ENCODE results near the gene GLB1L2.
A peak's percentile ranks its signal among the peaks of the same experiment; 100 is the strongest.

The GLB1L2 gene

DNA sequence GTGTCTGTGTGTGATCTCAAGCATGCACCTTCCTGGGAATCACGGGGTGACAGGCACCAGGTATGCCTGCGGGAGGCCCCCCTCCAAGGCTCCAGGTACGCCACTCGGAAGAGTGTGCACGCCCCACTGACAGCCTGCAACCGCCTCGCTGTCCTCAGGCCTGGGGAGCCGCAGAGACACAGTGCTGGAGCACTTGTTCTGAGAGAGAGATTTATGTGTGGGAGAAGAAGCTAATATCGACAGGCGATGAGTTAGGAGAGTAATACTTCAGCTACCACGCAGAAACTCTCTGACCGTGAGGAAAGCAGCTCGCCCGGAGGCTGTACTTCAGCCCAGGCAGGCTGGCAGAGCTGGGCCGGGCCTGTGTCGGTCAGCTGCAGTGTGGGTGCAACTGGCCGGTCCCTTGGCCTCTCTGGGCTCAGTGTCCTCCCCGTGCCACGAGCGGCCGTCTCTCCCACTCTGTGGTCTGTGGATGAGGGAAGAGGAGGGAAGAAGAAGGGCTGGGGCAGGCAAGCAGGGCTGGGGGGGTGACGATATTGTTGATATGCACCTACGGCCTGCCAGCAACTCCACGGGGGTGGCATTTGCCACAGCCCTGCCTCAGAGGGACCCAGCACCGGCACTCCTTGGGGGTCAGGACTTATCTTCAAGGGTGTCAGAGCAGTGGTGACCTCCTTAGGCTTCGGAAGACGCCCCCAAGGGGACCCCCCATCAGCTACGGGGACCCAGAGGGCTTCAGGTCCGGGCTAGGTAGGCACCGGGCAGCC lies 73.0 kb downstream of the GLB1L2 start:
- H3K36me3 ChIP-seq (ENCODE audit: control insufficient read depth, insufficient read depth, low read length, severe bottlenecking): no peaks in the 10 kb centered on the region

GRCh38 chr11:134405436-134405835 lies 73.6 kb downstream of the GLB1L2 start:
- H3K4me3 ChIP-seq (ENCODE audit: low read length): no peak overlapping the region
- H3K36me3 ChIP-seq (ENCODE audit: control insufficient read depth, insufficient read depth, low read length, severe bottlenecking): no peaks in the 10 kb centered on the region
- H3K4me1 ChIP-seq (ENCODE audit: control insufficient read depth, insufficient read depth, low read length): no peaks in the 10 kb centered on the region
- no peak overlapping the region for H3K9ac ChIP-seq (ENCODE audit: low read length)
- H3K27me3 ChIP-seq (replicated peaks; ENCODE audit: control insufficient read depth, insufficient read depth, low read length): peaks cover 20% of the 10 kb centered on the region
- no peak for DNase-seq (ENCODE audit: low read depth)
- H3K9me3 ChIP-seq (ENCODE audit: control insufficient read depth, low read length): peaks cover 8% of the 10 kb centered on the region

More for the DNA sequence above, 73.0 kb downstream of the GLB1L2 start:
- Histone ChIP-seq H3K9me3 (ENCODE audit: control insufficient read depth, low read length) (peaks cover 8% of the 10 kb centered on the region), H3K4me3 (ENCODE audit: low read length) (no peak overlapping the region), H3K27me3 (replicated peaks; ENCODE audit: control insufficient read depth, insufficient read depth, low read length) (peaks cover 17% of the 10 kb centered on the region), H3K4me1 (ENCODE audit: control insufficient read depth, insufficient read depth, low read length) (no peaks in the 10 kb centered on the region), H3K9ac (ENCODE audit: low read length) (no peak overlapping the region)
- no peak for DNase-seq (ENCODE audit: low read depth)

- no peak overlapping the region for H3K4me3 ChIP-seq (ENCODE audit: low read length)
- H3K9me3 ChIP-seq (ENCODE audit: control insufficient read depth, low read length): peaks cover 4% of the 10 kb centered on the region
- H3K4me1 ChIP-seq (ENCODE audit: control insufficient read depth, insufficient read depth, low read length): no peaks in the 10 kb centered on the region
- DNase-seq (ENCODE audit: low read depth): no peak
- H3K27me3 ChIP-seq (replicated peaks; ENCODE audit: control insufficient read depth, insufficient read depth, low read length): peaks cover 24% of the 10 kb centered on the region
- H3K36me3 ChIP-seq (ENCODE audit: control insufficient read depth, insufficient read depth, low read length, severe bottlenecking): no peaks in the 10 kb centered on the region
- no peak overlapping the region for H3K9ac ChIP-seq (ENCODE audit: low read length)
Observed at GRCh38 chr11:134405841-134406240, 74.1 kb downstream of the GLB1L2 start.

DNA sequence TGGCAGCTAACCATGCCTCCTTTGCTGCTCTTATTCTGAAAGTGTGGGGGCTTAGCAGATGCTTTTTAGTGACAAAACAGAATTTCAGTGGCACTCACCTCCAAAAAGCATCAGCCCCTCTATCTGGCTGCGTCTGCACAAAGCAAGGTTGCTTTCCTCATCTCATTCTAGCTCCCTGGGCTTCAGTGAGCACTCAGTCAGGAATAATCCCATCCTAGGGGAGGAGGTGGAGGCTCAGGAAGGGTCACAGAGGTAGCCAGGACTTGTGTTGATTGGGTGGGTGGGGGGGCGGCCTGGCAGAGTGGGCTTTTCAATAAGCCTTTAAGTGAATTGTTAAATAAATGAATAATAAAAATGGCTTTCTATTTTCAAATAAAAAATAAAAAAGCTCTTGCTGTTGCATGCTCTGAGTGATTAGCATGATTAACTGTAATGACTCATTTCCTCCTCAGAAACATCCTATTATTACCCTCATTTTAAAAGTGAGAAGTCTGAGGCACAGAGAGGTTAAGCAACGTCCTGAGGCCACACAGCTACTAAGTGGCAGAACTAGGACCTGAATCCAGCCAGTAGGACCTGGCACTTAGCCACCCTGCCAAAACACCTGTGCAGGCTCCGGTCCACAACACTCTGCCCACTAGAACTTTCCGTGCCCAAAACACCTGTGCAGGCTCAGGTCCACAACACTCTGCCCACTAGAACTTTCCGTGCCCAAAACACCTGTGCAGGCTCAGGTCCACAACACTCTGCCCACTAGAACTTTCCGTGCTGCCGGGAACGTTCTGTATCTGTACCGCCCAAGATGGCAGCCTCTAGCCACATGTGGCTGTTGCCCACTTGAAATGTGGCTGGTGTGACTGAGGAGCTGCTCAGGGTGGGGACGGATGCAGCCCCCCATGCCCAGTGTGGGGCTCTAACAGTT lies 74.7 kb downstream of the GLB1L2 start:
- DNase-seq (ENCODE audit: low read depth): no peak
- H3K9me3 ChIP-seq (ENCODE audit: control insufficient read depth, low read length): no peaks in the 10 kb centered on the region
- no peak overlapping the region for H3K9ac ChIP-seq (ENCODE audit: low read length)
- H3K27me3 ChIP-seq (replicated peaks; ENCODE audit: control insufficient read depth, insufficient read depth, low read length): peaks cover 28% of the 10 kb centered on the region
- H3K36me3 ChIP-seq (ENCODE audit: control insufficient read depth, insufficient read depth, low read length, severe bottlenecking): no peaks in the 10 kb centered on the region
- H3K4me3 ChIP-seq (ENCODE audit: low read length): no peak overlapping the region
- H3K4me1 ChIP-seq (ENCODE audit: control insufficient read depth, insufficient read depth, low read length): no peaks in the 10 kb centered on the region

DNA sequence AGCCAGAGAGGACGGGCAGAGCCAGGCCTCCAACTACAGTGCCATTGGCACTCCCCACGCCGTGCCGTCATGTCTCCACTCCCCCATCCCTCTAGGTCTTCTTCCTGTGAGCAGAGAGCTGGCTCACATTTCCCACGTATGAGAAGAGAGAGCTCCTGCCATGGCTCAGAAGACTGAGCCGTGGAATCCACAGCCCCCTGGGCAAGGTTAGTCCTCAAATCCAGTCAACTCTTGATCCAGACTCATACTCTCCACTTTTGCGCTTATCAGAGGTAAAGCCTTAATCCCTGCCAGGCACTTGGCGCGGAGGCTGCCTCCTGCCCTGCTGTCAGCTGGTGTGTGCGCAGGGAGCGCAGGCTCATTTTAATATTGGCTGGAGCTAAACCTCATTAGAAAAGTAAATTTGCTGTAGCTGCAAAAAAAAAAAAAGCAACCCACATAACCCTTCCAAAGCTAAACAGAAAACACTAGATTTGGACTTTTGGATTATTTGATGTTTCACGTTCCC lies 75.6 kb downstream of the GLB1L2 start:
- H3K4me3 ChIP-seq (ENCODE audit: low read length): no peak overlapping the region
- no peaks in the 10 kb centered on the region for H3K36me3 ChIP-seq (ENCODE audit: control insufficient read depth, insufficient read depth, low read length, severe bottlenecking)
- no peak for DNase-seq (ENCODE audit: low read depth)
- no peak overlapping the region for H3K9ac ChIP-seq (ENCODE audit: low read length)
- H3K9me3 ChIP-seq (ENCODE audit: control insufficient read depth, low read length): no peaks in the 10 kb centered on the region
- H3K4me1 ChIP-seq (ENCODE audit: control insufficient read depth, insufficient read depth, low read length): no peaks in the 10 kb centered on the region
- peaks cover 28% of the 10 kb centered on the region for H3K27me3 ChIP-seq (replicated peaks; ENCODE audit: control insufficient read depth, insufficient read depth, low read length)

- Histone ChIP-seq H3K36me3 (ENCODE audit: control insufficient read depth, insufficient read depth, low read length, severe bottlenecking) (no peaks in the 10 kb centered on the region), H3K9me3 (ENCODE audit: control insufficient read depth, low read length) (no peaks in the 10 kb centered on the region), H3K9ac (ENCODE audit: low read length) (no peak overlapping the region), H3K27me3 (replicated peaks; ENCODE audit: control insufficient read depth, insufficient read depth, low read length) (peaks cover 29% of the 10 kb centered on the region), H3K4me3 (ENCODE audit: low read length) (no peak overlapping the region), H3K4me1 (ENCODE audit: control insufficient read depth, insufficient read depth, low read length) (no peaks in the 10 kb centered on the region)
- DNase-seq (ENCODE audit: low read depth): no peak
Observed at GRCh38 chr11:134407923-134408322, 76.1 kb downstream of the GLB1L2 start.

- Histone ChIP-seq H3K9ac (ENCODE audit: low read length) (no peak overlapping the region), H3K9me3 (ENCODE audit: control insufficient read depth, low read length) (no peaks in the 10 kb centered on the region), H3K4me3 (ENCODE audit: low read length) (no peak overlapping the region), H3K4me1 (ENCODE audit: control insufficient read depth, insufficient read depth, low read length) (no peaks in the 10 kb centered on the region), H3K27me3 (replicated peaks; ENCODE audit: control insufficient read depth, insufficient read depth, low read length) (peaks cover 45% of the 10 kb centered on the region), H3K36me3 (ENCODE audit: control insufficient read depth, insufficient read depth, low read length, severe bottlenecking) (no peaks in the 10 kb centered on the region)
- DNase-seq (ENCODE audit: low read depth): no peak
Observed at GRCh38 chr11:134409552-134410429, 78.0 kb downstream of the GLB1L2 start.

- Histone ChIP-seq H3K4me3 (ENCODE audit: low read length) (no peak overlapping the region), H3K9ac (ENCODE audit: low read length) (no peak overlapping the region), H3K36me3 (ENCODE audit: control insufficient read depth, insufficient read depth, low read length, severe bottlenecking) (no peaks in the 10 kb centered on the region), H3K4me1 (ENCODE audit: control insufficient read depth, insufficient read depth, low read length) (no peaks in the 10 kb centered on the region), H3K27me3 (replicated peaks; ENCODE audit: control insufficient read depth, insufficient read depth, low read length) (peaks cover 51% of the 10 kb centered on the region), H3K9me3 (ENCODE audit: control insufficient read depth, low read length) (no peaks in the 10 kb centered on the region)
- no peak for DNase-seq (ENCODE audit: low read depth)
Observed at GRCh38 chr11:134410766-134411165, 79.0 kb downstream of the GLB1L2 start.

DNA sequence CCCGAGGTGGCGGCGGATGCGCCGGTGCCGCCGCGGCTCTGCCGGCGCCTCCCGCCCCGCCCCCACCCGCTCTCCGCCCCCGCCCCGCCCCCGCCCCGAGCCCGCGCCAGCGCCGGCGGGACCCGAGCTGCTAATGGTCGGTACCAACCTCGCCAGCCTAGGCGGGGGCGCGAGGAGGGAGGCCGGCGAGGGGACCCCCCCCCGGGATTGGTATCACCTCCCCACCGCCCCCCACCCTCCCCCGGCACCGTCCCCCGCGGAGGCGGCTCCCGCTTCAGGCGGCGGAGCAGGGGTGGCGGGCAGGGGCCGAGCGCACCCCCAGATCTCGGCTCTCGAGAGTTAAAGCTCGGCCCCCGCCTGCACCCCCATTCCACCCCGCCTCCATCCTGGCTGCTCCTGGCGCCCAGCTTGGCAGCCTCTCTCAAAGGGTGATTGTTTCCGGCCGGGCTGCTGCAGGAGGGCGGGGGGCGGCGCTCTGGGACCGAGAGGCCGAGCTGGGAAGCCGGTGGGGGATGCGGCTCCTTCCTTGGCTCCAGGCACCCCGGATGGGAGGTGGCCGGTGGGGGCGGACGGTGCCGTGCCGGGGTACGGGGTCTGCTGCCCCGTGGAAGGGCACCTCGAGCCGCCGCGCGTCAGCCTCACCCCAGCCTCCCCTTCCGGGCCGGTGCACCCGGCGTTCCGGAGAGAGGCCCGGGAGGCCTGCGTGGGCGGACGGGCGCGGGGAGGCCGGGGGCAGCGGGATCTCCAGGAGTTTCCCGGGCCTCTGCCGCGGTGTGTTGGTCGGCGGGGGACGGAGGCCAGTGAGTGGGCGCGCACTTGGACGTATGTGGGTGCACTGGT lies 80.6 kb downstream of the GLB1L2 start, which contains the start of gene B3GAT1:
TSS of gene B3GAT1 (minus strand) at position 40 of the 840 bp plus-strand sequence. CDS start 24,583 bp downstream, outside the sequence.
- Histone ChIP-seq H3K9ac (ENCODE audit: low read length) (no peak within 1 kb of the TSS), H3K27me3 (replicated peaks; ENCODE audit: control insufficient read depth, insufficient read depth, low read length) (peaks cover 50% of the 10 kb centered on the region), H3K36me3 (ENCODE audit: control insufficient read depth, insufficient read depth, low read length, severe bottlenecking) (no peaks in the 10 kb centered on the region), H3K4me1 (ENCODE audit: control insufficient read depth, insufficient read depth, low read length) (no peaks in the 10 kb centered on the region), H3K4me3 (ENCODE audit: low read length) (no peak within 1 kb of the TSS), H3K9me3 (ENCODE audit: control insufficient read depth, low read length) (no peaks in the 10 kb centered on the region)
- DNase-seq (ENCODE audit: low read depth): peak; percentile 1
